Hair follicle dermal papilla cell (primary cell): ENCODE results near the gene NEURL4. TPM values are rescaled to one million over a fixed set of nuclear protein-coding genes. Genes with fewer than 3 reads are reported as not detected.

Source experiments
- small RNA-seq: library from RNA; depleted of rRNA; stranded (forward); fragments of <200 nt; gene quantifications from one replicate; pipeline ENCODE3, GENCODE V24; 2012
- total RNA-seq: library from RNA; depleted of rRNA; stranded (reverse); fragments of >200 nt; gene quantifications from 2 replicates; pipeline ENCODE4 v1.2.3, GENCODE V29; 2012

NEURL4 gene
- 16.2 TPM in 2 replicates for total RNA-seq

DNA sequence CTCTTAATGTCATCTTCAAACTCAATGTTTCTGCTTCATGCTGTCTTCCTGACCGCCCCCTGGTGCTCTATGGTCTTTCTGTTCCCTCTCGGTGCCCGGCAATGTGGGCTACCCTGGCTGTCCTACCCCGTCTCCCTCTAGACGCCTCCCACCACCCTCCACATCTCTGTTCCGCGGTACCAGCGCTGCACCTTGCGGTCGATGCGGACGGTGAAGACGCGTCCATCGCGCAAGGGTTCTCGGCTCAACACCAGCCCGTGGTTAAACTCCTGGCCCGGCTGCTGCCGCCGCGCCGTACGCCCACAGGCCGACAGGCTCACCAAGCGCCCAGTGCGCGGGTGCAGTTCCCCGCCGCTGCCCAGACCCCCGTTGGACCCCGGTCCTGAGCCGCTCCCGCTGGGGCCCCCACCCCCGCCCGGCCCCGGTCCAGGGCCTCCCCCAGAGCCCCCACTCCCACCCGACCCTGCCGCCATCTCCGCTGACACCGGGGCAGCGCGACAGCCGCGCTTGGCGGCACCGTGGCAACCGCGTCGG is at the start of gene NEURL4:
Gene NEURL4 (minus strand): TSS at position 496 of the 534 bp plus-strand sequence. CDS start 23 bp downstream, at position 473.

DNA sequence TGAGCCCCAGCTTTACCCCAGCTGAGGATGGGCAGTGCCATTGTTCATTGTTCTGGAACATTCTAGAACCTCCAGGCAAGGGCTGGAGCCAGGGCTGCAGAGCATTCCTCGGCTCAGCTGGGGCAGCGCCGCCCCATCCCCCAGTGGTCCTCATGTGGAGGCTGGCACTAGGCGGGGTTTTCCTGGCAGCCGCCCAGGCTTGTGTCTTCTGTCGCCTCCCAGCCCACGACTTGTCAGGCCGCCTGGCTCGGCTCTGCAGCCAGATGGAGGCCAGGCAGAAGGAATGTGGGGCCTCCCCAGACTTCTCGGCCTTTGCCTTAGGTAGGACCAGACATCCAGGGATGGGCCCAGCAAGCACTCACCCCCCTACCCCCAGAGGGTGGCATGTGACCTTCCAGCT is 25.9 kb upstream of the NEURL4 start, which contains the start of gene TMEM95:
Gene TMEM95 (plus strand): TSS at position 104 of the 400 bp plus-strand sequence. CDS start 49 bp downstream, at position 153.

GRCh38 chr17:7351665-7352502 is 22.7 kb upstream of the NEURL4 start, which contains the start of gene KCTD11:
Gene KCTD11, plus strand, starts transcription at chr17:7352162.

GRCh38 chr17:7336240-7337175 is 7.4 kb upstream of the NEURL4 start, which contains the start of gene ACAP1:
Gene ACAP1, plus strand, starts transcription at chr17:7336529. Its CDS starts 206 bp downstream, at chr17:7336735.

GRCh38 chr17:7314719-7315569 is 14.2 kb downstream of the NEURL4 start, which contains the start of gene GPS2:
Gene GPS2, minus strand, starts transcription at chr17:7315360. Its CDS starts 308 bp downstream, at chr17:7315052.

GRCh38 chr17:7306911-7307685 is 22.0 kb downstream of the NEURL4 start, which contains the start of gene EIF5A:
Gene EIF5A, plus strand, starts transcription at chr17:7307628. Its CDS starts 2,008 bp downstream, at chr17:7309636.

DNA sequence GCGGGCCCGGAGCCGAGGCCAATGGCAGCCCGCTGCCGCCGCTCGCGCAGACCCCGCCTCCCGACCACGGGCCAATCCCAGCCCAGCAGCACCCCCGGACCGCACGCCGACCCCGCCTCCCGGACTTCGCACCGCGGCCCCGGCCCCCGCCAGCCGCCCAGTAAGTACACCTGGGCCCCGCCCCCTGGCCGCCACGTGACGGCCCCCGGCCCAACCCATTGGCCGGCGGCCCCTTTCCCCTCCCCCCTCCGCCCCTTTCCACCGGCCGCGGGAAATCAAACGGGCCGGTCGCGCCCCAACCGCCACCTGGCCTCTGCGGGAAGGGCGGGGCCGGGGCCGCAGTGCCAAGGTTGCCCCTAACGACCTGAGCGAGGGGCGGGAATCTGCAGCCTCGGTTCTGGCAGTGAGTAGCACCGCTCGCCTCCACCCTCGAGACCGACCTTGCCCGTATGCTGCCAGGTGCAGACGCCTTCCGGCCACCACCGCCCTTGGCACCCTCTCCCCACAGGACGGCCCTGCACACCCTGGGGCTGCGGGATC is 34.5 kb downstream of the NEURL4 start, which contains the start of gene YBX2:
Gene YBX2 (minus strand): TSS at position 26 of the 540 bp plus-strand sequence. CDS start 139 bp downstream, outside the sequence.

GRCh38 chr17:7281074-7281952 is 47.8 kb downstream of the NEURL4 start, which contains the start of gene SLC2A4:
Gene SLC2A4, plus strand, starts transcription at chr17:7281718. Its CDS starts 217 bp downstream, at chr17:7281935.

Small RNAs within 50 kb of the gene (small RNA-seq; reads per million reads assigned to genes)
- not detected for gene AC026954.2
- gene RF00019 = not detected

Other genes starting within 250 kb of the NEURL4 start
- not detected in 2 replicates for gene CLEC10A, start 249.1 kb downstream of the NEURL4 start, total RNA-seq
- not detected in 2 replicates for gene ASGR2, start 214.5 kb downstream of the NEURL4 start, total RNA-seq
- 0.36 and 0.49 TPM in 2 replicates for gene ASGR1, start 150.0 kb downstream of the NEURL4 start, total RNA-seq
- 17.4 and 18.9 TPM in 2 replicates for gene DLG4, start 109.5 kb downstream of the NEURL4 start, total RNA-seq
- gene ACADVL, start 109.4 kb downstream of the NEURL4 start, total RNA-seq = 164 and 197 TPM in 2 replicates
- gene DVL2, start 94.8 kb downstream of the NEURL4 start, total RNA-seq = 112 and 113 TPM in 2 replicates
- gene PHF23, start 89.9 kb downstream of the NEURL4 start, total RNA-seq = 55.7 and 66.2 TPM in 2 replicates
- gene GABARAP, start 86.9 kb downstream of the NEURL4 start, total RNA-seq = 173 and 278 TPM in 2 replicates
- 36.0 and 41.2 TPM in 2 replicates for gene CTDNEP1, start 77.6 kb downstream of the NEURL4 start, total RNA-seq
- 34.9 and 40.7 TPM in 2 replicates for gene ELP5, start 77.1 kb downstream of the NEURL4 start, total RNA-seq
- 0.24 and 1.8 TPM in 2 replicates for gene CLDN7, start 66.9 kb downstream of the NEURL4 start, total RNA-seq
- gene SLC2A4, start 47.6 kb downstream of the NEURL4 start, total RNA-seq = under 0.01 and 0.12 TPM in 2 replicates
- not detected in 2 replicates for gene YBX2, start 34.7 kb downstream of the NEURL4 start, total RNA-seq
- gene EIF5A, start 21.7 kb downstream of the NEURL4 start, total RNA-seq = 428 and 632 TPM in 2 replicates
- gene GPS2, start 14.0 kb downstream of the NEURL4 start, total RNA-seq = 52.0 and 53.2 TPM in 2 replicates
- 0.97 TPM in 1 of 2 replicates, not detected in the other for gene ACAP1, start 7.2 kb upstream of the NEURL4 start, total RNA-seq
- 12.2 and 15.8 TPM in 2 replicates for gene KCTD11, start 22.8 kb upstream of the NEURL4 start, total RNA-seq
- not detected in 2 replicates for gene TMEM95, start 25.8 kb upstream of the NEURL4 start, total RNA-seq
- gene TNK1, start 51.8 kb upstream of the NEURL4 start, total RNA-seq = 1.7 and 2.4 TPM in 2 replicates
- gene PLSCR3, start 65.2 kb upstream of the NEURL4 start, total RNA-seq = 26.6 and 29.9 TPM in 2 replicates
- 39.9 and 61.1 TPM in 2 replicates for gene TMEM256, start 74.8 kb upstream of the NEURL4 start, total RNA-seq
- 16.9 TPM in 2 replicates for gene NLGN2, start 78.5 kb upstream of the NEURL4 start, total RNA-seq
- not detected in 2 replicates for gene SPEM1, start 91.0 kb upstream of the NEURL4 start, total RNA-seq
- not detected in 2 replicates for gene SPEM2, start 96.3 kb upstream of the NEURL4 start, total RNA-seq
- not detected in 2 replicates for gene SPEM3, start 99.5 kb upstream of the NEURL4 start, total RNA-seq
- gene TMEM102, start 106.1 kb upstream of the NEURL4 start, total RNA-seq = 2.3 and 4.5 TPM in 2 replicates
- 0.97 and 1.8 TPM in 2 replicates for gene FGF11, start 110.2 kb upstream of the NEURL4 start, total RNA-seq
- 6.2 and 7.5 TPM in 2 replicates for gene CHRNB1, start 115.7 kb upstream of the NEURL4 start, total RNA-seq
- gene ZBTB4, start 150.3 kb upstream of the NEURL4 start, total RNA-seq = 54.8 TPM in 2 replicates
- not detected in 2 replicates for gene SLC35G6, start 152.1 kb upstream of the NEURL4 start, total RNA-seq
- 98.0 and 120 TPM in 2 replicates for gene POLR2A, start 155.0 kb upstream of the NEURL4 start, total RNA-seq
- 12.2 and 20.2 TPM in 2 replicates for gene TNFSF12, start 219.7 kb upstream of the NEURL4 start, total RNA-seq
- gene TNFSF13, start 229.4 kb upstream of the NEURL4 start, total RNA-seq = 1.2 and 1.5 TPM in 2 replicates
- gene SENP3, start 232.6 kb upstream of the NEURL4 start, total RNA-seq = 66.4 and 68.7 TPM in 2 replicates